ENCODE results near the gene GRB10.

Gene GRB10

DNA sequence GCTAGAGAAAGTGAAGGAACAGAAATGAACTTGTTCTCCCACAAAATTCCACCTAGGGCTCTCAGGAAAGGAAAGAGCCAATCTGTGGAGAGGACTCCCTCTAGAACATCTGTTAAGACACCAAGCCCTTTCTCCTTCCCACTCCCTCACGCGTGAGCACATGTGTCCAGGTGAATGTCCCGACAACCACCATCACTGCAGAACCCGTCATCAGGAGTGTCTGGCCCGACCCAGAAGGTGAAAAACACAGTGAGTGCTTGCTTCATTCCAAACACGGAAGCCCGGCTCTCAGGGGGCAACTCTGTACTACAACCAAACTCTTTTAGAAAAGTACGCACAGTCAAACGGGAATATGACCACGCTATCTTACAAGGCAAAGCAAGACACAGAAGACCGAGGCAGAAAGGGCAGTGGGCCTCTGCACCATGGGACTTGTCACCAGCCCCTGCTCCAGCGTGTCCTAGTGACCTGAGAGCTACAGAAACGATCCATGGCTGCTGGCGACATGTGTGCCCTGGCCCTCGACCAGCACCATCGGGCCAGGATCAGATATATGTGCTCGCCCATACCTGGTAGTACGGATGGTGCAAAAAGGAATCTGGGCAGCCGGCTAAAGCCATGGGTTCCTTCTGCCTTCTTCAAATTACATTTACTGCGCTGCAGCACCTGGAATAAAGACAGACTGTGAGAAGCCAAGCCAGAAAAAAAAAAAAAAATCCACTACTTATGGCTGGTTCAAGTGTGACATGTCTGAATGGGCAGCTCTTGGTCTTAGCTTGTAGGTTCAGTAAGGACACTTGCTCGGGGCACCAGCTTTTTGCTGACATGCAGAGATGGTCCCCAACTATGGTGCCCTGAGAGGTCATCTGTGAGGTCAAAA is 50.8 kb downstream of the GRB10 start:
- no peak overlapping the region for H3K4me3 ChIP-seq (ENCODE audit: low read length)
- TF ChIP-seq ZNF274 (IDR thresholded peaks at IDR 0.05; ENCODE audit: low read depth, low read length) = no peak

DNA sequence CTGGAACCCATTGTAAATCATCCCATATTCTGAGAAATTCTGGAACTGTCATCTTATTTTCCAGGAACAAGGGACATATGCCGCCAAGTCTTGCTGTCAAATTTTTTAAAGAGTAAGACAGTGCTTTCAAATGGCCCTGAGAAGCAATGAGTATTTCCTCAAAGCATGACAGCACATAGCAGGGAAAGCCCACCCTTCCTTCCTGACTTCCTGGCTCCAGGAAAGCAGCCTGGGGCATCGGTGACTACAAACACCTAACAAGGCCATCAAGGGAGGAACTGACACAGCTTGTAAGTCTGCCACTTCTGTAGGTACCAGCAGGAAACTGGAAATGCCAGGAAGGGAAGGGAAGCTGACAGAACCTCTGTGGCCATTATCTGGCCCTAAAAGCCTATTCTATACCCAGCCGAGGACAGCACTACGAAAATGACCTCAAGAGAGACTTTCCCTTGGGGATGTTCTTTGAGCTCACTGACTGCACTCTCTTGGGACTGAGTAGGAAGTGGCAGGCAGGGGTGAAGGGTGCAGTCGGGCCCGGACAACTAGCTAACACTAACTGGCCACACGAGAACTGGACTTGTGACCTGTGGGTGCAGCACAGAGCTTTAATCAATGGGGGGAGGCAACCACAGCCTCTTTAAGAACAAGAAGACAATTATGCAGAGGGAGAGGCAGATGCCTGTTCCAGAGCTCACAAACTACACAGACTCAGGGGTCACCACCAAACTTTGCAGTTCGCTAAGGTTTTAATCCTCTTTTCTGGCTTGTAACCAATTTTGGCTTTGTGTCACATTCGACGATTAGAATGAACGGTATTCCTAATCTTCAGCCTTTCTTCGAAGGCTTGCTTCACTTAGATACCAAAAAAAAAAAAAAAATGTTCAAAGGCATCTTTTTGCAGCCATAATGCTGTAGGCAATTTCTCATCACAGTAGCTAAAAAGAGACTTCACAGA is 52.0 kb downstream of the GRB10 start:
- TF ChIP-seq ZNF274 (IDR thresholded peaks at IDR 0.05; ENCODE audit: low read depth, low read length) = no peak
- no peak overlapping the region for H3K4me3 ChIP-seq (ENCODE audit: low read length)

DNA sequence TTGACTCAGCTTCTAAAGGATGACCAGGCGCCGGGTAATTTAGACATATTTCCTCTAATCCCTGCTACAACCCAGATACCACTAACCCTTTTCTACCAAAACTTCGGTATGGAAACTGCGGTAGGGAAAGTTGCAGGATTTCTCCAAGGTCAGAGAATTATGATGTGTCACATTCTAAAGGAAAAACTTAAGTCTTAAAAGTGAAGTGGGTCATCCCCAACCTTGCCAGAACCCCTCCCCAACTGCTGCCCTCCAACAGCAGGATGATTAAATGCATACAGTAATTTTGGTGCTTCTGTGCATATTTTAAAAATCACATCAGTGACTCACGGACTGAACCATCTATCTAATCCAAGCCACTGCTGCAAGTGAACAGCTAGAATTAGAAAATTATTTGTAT is 52.7 kb downstream of the GRB10 start:
- no peak for TF ChIP-seq ZNF274 (IDR thresholded peaks at IDR 0.05; ENCODE audit: low read depth, low read length)
- H3K4me3 ChIP-seq (ENCODE audit: low read length) = no peak overlapping the region

DNA sequence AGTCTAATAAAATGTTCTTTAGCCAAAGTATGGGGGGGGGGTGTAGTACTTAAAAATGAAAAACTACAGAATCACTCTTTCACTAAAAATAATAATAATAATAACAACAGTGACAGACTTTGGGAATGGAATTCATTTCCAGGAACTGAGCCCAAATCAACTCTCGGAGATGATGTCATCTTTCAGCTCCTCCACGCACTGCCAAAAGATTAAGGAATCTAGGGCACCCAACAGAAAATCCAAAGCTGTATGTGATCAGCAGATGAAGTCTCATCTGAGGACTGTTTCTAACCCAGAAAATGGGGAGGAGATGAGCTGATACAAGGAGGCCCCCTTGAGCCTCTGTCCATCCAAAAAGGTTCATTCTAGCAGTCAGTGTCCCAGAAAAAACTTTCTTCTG is 54.5 kb downstream of the GRB10 start:
- TF ChIP-seq ZNF274 (IDR thresholded peaks at IDR 0.05; ENCODE audit: low read depth, low read length) = no peak
- no peak overlapping the region for H3K4me3 ChIP-seq (ENCODE audit: low read length)

DNA sequence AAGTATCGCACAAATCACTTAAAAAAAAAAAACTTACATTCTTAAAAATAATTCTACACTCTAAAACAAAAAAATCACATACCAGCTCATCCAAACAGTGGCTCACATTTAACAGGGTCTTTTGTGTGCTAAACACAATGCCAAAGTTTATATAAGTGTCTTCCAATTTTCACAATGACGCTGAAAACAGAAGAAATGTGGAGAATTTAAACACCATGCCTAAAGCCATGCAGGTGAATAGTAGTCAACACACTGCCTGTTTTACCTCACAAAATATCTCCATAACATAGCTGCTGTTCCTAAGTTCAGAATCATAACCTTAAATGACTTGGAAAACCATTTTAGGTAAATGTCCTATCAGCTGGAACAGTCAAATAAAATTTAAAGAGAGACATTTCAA is 55.0 kb downstream of the GRB10 start:
- TF ChIP-seq ZNF274 (IDR thresholded peaks at IDR 0.05; ENCODE audit: low read depth, low read length) = no peak
- no peak overlapping the region for H3K4me3 ChIP-seq (ENCODE audit: low read length)

DNA sequence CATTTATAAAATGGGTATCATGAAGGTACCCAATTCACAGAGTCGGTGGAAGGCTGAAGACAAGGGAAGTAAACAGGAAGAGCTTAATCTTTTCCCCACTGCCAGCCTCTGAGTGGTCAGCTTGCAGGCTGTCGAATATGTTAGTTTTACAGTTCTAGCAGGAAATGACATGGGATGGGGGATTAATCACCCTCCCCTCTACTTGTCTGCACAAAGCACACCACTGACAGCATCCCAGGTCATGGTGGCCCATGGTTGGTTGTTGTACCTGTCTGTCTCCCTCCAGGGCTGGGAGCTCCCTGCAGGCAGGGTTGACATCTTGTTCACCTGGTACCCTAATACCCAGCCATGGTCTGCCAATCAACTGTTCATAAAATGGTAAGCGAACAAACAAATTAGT is 55.6 kb downstream of the GRB10 start:
- H3K4me3 ChIP-seq (ENCODE audit: low read length) = no peak overlapping the region
- no peak for TF ChIP-seq ZNF274 (IDR thresholded peaks at IDR 0.05; ENCODE audit: low read depth, low read length)

DNA sequence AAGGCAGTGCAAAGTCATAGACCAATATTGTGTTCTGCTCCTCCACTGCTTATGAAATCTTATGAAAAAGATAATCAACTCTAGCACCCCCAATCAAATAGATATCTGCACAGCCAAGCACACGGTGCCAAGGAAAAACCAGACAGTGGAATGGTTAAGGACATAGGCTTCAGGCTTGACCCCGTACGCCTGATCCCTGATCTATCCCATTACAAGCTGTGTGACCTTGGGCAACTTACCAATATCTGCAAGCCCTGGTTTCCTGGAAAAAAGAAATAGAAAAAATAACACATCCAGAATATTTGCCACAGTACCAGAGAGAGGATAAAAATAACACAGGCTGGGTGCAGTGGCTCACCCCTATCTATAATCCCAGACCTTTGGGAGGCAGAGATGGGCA is 56.9 kb downstream of the GRB10 start:
- no peak overlapping the region for H3K4me3 ChIP-seq (ENCODE audit: low read length)
- no peak for TF ChIP-seq ZNF274 (IDR thresholded peaks at IDR 0.05; ENCODE audit: low read depth, low read length)

DNA sequence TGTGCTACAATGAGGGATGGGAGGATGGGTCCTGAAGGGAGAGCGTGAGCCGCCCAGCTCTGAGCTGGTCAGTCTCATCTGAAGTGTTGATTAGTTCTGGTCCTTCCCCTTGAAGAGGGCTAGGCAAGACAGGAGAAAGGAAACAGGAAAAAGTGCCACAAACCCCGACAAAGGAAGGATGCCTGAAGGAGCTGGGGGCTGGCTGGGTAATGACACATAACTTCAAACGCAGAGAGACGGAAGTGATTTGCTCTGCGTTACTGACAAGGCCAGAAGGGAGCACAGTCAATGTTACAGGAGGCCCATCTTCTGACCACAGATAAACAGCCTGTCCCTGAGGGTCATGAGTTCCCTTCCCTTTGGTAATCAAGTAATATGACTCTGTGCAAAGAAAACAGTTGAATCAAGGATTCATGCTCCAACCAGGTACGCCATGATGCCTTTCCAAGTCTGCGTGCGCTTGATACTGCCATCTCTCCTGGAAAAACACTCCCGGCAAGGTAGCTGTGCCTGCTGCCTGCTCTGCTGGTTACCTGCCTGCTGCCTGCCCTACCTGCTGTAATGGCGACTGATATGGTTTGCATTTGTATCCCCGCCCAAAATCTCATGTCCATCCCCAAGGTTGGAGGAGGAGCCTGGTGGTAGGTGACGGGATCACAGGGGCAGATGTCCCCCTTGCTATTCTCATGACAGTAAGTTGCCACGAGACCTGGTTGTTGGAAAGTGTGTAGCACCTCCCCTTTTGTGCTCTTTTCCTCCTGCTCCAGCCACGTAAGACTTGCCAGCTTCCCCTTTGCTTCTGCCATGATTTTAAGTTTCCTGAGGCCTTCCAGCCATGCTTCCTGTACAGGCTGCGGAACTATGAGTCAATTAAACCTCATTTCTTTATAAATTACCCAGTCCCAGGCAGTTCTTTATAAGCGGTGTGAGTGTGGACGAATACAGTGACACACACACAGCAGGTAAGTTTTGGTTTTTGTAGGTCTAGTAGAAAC is 57.9 kb downstream of the GRB10 start:
- no peak for TF ChIP-seq ZNF274 (IDR thresholded peaks at IDR 0.05; ENCODE audit: low read depth, low read length)

DNA sequence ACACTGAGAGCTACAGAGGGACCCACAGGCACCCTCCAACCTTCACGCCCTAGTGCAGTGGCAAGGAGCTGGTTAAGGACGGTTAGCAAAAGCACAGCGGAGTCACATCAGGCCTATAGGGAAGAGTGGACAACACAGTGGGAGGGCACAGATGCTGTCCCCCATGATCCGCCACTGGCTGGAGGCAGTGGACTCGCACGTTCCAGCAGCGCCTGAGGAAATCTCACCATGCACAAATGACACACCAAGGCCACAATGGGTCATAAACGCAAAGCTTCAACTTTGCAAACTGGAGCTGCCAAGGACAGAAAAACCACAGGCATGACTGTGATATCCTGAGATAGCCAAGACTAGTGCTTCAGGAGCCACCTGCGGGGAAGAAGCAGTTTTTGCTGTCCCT is 58.8 kb downstream of the GRB10 start:
- TF ChIP-seq ZNF274 (IDR thresholded peaks at IDR 0.05; ENCODE audit: low read depth, low read length) = no peak

More for the DNA sequence above, 57.9 kb downstream of the GRB10 start:
- no peak overlapping the region for H3K4me3 ChIP-seq (ENCODE audit: low read length)

DNA sequence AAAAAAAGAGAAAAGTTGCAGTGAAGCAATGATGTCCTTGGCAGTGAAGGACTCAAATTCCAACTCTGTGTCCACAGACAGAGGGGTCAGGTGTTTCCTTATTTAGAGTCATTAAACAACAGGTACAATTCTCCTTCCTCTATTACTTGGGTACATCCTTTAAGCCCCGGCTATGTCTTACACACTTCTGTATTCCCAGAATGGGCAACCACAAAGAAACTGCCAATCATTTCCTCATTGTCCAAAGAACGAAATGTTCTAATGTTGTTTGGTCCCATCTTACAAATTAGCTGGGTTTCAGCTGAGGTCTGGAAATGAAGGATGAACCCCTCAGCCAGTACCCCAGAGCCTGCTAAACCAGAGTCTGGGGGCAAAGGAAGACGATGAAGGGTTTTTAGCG is 59.5 kb downstream of the GRB10 start:
- no peak overlapping the region for H3K4me3 ChIP-seq (ENCODE audit: low read length)
- no peak for TF ChIP-seq ZNF274 (IDR thresholded peaks at IDR 0.05; ENCODE audit: low read depth, low read length)

More for the DNA sequence above, 58.8 kb downstream of the GRB10 start:
- H3K4me3 ChIP-seq (ENCODE audit: low read length) = no peak overlapping the region

DNA sequence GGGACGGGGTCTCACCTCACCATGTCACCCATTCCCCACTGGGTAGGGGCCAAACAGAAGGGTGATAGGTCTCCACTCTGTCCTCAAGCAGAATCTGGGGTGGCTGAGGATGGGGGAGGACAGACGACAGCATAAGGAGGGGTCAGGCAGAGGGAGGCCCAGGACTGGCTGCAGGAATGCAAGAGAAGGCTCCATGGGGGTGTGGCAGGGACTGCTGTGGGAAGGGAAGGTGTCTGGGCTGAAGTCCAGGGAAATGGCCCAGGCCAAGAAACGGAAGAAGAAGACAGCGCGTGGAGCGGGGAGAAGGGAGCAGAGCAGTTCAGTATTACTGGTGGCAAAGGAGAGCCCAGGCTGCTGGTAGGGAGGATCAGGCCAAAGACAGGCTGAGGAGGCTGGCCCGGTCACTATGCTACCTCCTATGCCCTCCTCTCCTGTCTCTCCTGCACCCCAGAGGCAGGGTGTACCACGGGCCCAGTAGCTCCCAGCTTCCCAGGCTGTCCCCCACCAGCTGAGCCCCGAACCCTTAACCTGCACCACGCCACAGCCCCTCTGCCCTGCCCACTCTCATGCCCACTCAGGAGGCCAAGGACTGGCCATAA is 60.9 kb downstream of the GRB10 start:
- no peak for TF ChIP-seq ZNF274 (IDR thresholded peaks at IDR 0.05; ENCODE audit: low read depth, low read length)
- no peak overlapping the region for H3K4me3 ChIP-seq (ENCODE audit: low read length)

DNA sequence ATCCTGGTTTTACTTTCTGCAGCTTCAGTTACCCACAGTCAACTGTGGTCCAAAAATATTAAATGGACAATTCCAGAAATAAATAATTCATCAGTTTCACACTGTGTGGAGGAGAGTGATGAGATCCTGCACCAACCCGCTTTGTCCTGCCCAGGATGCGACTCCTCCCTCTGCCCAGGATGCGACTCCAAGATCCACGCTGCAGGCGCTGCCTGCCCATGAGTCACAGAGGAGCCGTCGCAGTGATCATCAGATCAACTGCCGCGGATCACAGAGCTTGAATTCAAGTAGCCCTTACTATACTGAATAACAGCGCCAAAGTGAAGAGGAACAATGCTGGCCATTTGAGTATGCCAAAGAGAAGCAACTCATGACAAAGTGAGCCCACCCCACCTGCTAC is 61.5 kb downstream of the GRB10 start:
- H3K4me3 ChIP-seq (ENCODE audit: low read length) = no peak overlapping the region
- no peak for TF ChIP-seq ZNF274 (IDR thresholded peaks at IDR 0.05; ENCODE audit: low read depth, low read length)

DNA sequence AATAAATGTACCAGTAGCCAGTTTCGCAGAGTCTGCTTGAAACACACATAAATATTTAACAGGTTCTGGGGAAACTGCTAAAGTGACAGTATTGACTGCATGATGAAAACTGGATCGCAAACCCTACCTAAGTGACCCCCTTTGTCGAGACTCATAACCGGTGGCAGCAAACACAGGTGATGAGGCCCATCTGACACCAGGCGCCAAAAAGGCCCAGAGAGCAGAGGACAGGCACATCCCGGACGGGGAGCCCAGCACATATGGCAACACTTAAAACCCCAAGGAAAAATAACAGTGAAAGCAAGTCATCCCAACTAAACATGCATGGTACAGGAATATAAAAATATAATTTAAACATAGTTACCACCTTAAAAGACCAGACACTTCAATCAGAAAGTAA is 62.4 kb downstream of the GRB10 start:
- no peak overlapping the region for H3K4me3 ChIP-seq (ENCODE audit: low read length)
- TF ChIP-seq ZNF274 (IDR thresholded peaks at IDR 0.05; ENCODE audit: low read depth, low read length) = no peak
